CD14-positive monocyte (primary cell): ENCODE data around the gene UTS2B. TPM values are rescaled to one million over a fixed set of nuclear protein-coding genes. Genes with fewer than 3 reads are reported as not detected.

Source experiments
- DNase-seq, 3 donors: peaks; one replicate each; pipeline ENCODE4 v3.0.0-alpha.2; 2011 to 2022
- H2AFZ ChIP-seq: 2 replicates; pipeline ENCODE4 v1.6.0; 2012; ENCODE audit warnings: mild to moderate bottlenecking, low read depth, low read length, inconsistent platforms; ENCODE audit not compliant: insufficient read depth, poor library complexity, severe bottlenecking
- H3K27ac ChIP-seq, 2 donors: 1 replicate in 1 of 2; 2 replicates in 1 of 2; pipeline ENCODE4 v1.5.1; 2012 to 2013; ENCODE audit warnings: low read length in 2 of 2, control low read depth in 1 of 2, inconsistent platforms in 1 of 2, low read depth in 1 of 2, mild to moderate bottlenecking in 1 of 2
- H3K27me3 ChIP-seq, 2 donors: one replicate each; pipeline versions ENCODE4 v1.6.0 to v1.6.1; 2011 to 2013; ENCODE audit warnings: low read length in 2 of 2; ENCODE audit not compliant: control insufficient read depth in 2 of 2, insufficient read depth in 2 of 2
- H3K36me3 ChIP-seq, 2 donors: replicated peaks in 1 of 2; 1 replicate in 1 of 2; 2 replicates in 1 of 2; pipeline versions ENCODE4 v1.5.1 to v1.6.1; 2012 to 2013; ENCODE audit warnings: low read length in 2 of 2, control low read depth in 1 of 2, inconsistent platforms in 1 of 2, mild to moderate bottlenecking in 1 of 2; ENCODE audit not compliant: insufficient read depth in 2 of 2, control insufficient read depth in 1 of 2
- H3K4me1 ChIP-seq, 2 donors: 1 replicate in 1 of 2; 2 replicates in 1 of 2; pipeline versions ENCODE4 v1.5.1 to v1.6.1; 2012 to 2013; ENCODE audit warnings: low read length in 2 of 2, control low read depth in 1 of 2, inconsistent platforms in 1 of 2, mild to moderate bottlenecking in 1 of 2, moderate library complexity in 1 of 2; ENCODE audit not compliant: insufficient read depth in 2 of 2, control insufficient read depth in 1 of 2
- H3K4me2 ChIP-seq: replicated peaks from 2 replicates; pipeline ENCODE3; 2012; ENCODE audit warnings: low read length, moderate library complexity, mild to moderate bottlenecking; ENCODE audit not compliant: poor library complexity, severe bottlenecking; ENCODE audit errors: extremely low read depth
- H3K4me3 ChIP-seq, 3 experiments: fragments of 200-600 bp in 1 of 3; sonication (generic) in 1 of 3; replicated peaks in 1 of 3; 1 replicate in 2 of 3; 2 replicates in 1 of 3; pipeline ENCODE4 v1.5.1; 2011 to 2013; ENCODE audit warnings: low read length in 3 of 3, mild to moderate bottlenecking in 3 of 3, control low read depth in 2 of 3, low read depth in 2 of 3, inconsistent platforms in 1 of 3, moderate library complexity in 1 of 3
- H3K79me2 ChIP-seq: 2 replicates; pipeline ENCODE4 v1.6.0; 2012; ENCODE audit warnings: mild to moderate bottlenecking, control low read depth, inconsistent platforms, low read length, moderate library complexity; ENCODE audit not compliant: insufficient read depth
- H3K9ac ChIP-seq: 2 replicates; pipeline ENCODE4 v1.6.0; 2017; ENCODE audit warnings: low read length, mild to moderate bottlenecking; ENCODE audit not compliant: insufficient read depth, poor library complexity, severe bottlenecking
- H3K9me3 ChIP-seq, 2 donors: replicated peaks in 1 of 2; 1 replicate in 1 of 2; 2 replicates in 1 of 2; pipeline versions ENCODE4 v1.5.1 to v1.6.1; 2012 to 2013; ENCODE audit warnings: low read length in 2 of 2, control low read depth in 1 of 2; ENCODE audit not compliant: control insufficient read depth in 1 of 2, insufficient read depth in 1 of 2
- H4K20me1 ChIP-seq: 2 replicates; pipeline ENCODE4 v1.6.0; 2012; ENCODE audit warnings: mild to moderate bottlenecking, low read length, control low read depth, moderate library complexity; ENCODE audit not compliant: insufficient read depth
- H3K27ac Mint-ChIP-seq, 7 donors: one replicate each; pipeline ENCODE4 v1.8.0; 2020; ENCODE audit warnings: mild to moderate bottlenecking in 7 of 7, mixed read lengths in 7 of 7, moderate library complexity in 6 of 7, inconsistent platforms in 2 of 7
- H3K27me3 Mint-ChIP-seq, 3 donors: one replicate each; pipeline ENCODE4 v1.8.0; 2021 to 2022; ENCODE audit warnings: low read depth in 3 of 3, mild to moderate bottlenecking in 3 of 3, mixed read lengths in 3 of 3, moderate library complexity in 3 of 3, inconsistent platforms in 1 of 3
- H3K36me3 Mint-ChIP-seq, 2 donors: one replicate each; pipeline ENCODE4 v1.8.0; 2020; ENCODE audit warnings: mixed read lengths in 2 of 2, inconsistent platforms in 1 of 2, mild to moderate bottlenecking in 1 of 2
- H3K4me1 Mint-ChIP-seq: one replicate; pipeline ENCODE4 v1.8.0; 2020; ENCODE audit warnings: mild to moderate bottlenecking, mixed read lengths
- H3K4me3 Mint-ChIP-seq, 2 donors: one replicate each; pipeline ENCODE4 v1.8.0; 2020; ENCODE audit warnings: mild to moderate bottlenecking in 2 of 2, mixed read lengths in 2 of 2, moderate library complexity in 1 of 2
- H3K9me3 Mint-ChIP-seq, 7 donors: one replicate each; pipeline ENCODE4 v1.8.0; 2020 to 2022; ENCODE audit warnings: mixed read lengths in 7 of 7, mild to moderate bottlenecking in 6 of 7, moderate library complexity in 6 of 7, inconsistent platforms in 2 of 7
- CTCF ChIP-seq: fragments of 200-600 bp; IDR thresholded peaks from one replicate; pipeline ENCODE4 v1.8.0; 2022; ENCODE audit warnings: antibody characterized with exemption, mild to moderate bottlenecking
- WGBS: methylation state at CpG from one replicate; pipeline ENCODE4 v1.1.5; 2013; ENCODE audit warnings: missing lambda C conversion rate; ENCODE audit not compliant: insufficient coverage; 5-methylcytosine and 5-hydroxymethylcytosine counted together
- intact Hi-C, 2 donors: fragments of 100-400 bp; cut with micrococcal nuclease; formaldehyde crosslinking; loops; one replicate each; pipeline versions ENCODE4 v1.15.0 to v1.15.1; 2023
- polyA plus RNA-seq, 3 donors: library from polyadenylated mRNA; depleted of rRNA in 1 of 3; unstranded in 2 of 3; stranded (reverse) in 1 of 3; fragments of 300-500 nt in 2 of 3; fragments of >200 nt in 1 of 3; fragmentation: Illumina TruSeq in 2 of 3; gene quantifications; 1 replicate in 2 of 3; 2 replicates in 1 of 3; pipeline ENCODE4 v1.2.3, GENCODE V29; 2012 to 2021

The UTS2B gene
- polyA plus RNA-seq, 3 donors: not detected

GRCh38 chr3:191257286-191257685, 73.0 kb downstream of the UTS2B start:
- H2AFZ ChIP-seq: no peak overlapping the region
- H3K9ac ChIP-seq: no peak overlapping the region
- no peaks in the 10 kb centered on the region for H3K36me3 Mint-ChIP-seq
- H3K9me3 ChIP-seq: no peaks in the 10 kb centered on the region
- H3K27ac ChIP-seq: no peak overlapping the region
- peaks cover 0 to 4% (median 0%) of the 10 kb centered on the region in 7 donors for H3K9me3 Mint-ChIP-seq
- peaks cover 36% of the 10 kb centered on the region for H3K4me1 Mint-ChIP-seq
- WGBS: no CpG with 5 or more reads among the region's 2 CpGs
- no peak overlapping the region for H3K4me3 Mint-ChIP-seq
- intact Hi-C loops: no loop called here
- no peaks in the 10 kb centered on the region for H3K36me3 ChIP-seq
- H4K20me1 ChIP-seq: no peaks in the 10 kb centered on the region
- H3K4me3 ChIP-seq: no peak overlapping the region
- DNase-seq: no peak
- H3K27ac Mint-ChIP-seq: no peak overlapping the region
- H3K4me1 ChIP-seq: peaks cover 24 to 34% of the 10 kb centered on the region in 2 donors
- H3K79me2 ChIP-seq: no peaks in the 10 kb centered on the region
- no peaks in the 10 kb centered on the region for H3K27me3 ChIP-seq
- no peaks in the 10 kb centered on the region for H3K27me3 Mint-ChIP-seq
- no peak overlapping the region for H3K4me2 ChIP-seq
- no peak for TF ChIP-seq CTCF

- no peak for DNase-seq
- H3K4me3 Mint-ChIP-seq: no peak overlapping the region
- intact Hi-C loops: no loop called here
- TF ChIP-seq CTCF: no peak
- Histone ChIP-seq H3K9ac (no peak overlapping the region), H2AFZ (no peak overlapping the region), H3K4me2 (no peak overlapping the region), H3K4me1 (peaks cover 24 to 35% of the 10 kb centered on the region in 2 donors), H3K27me3 (no peaks in the 10 kb centered on the region), H3K27ac (no peak overlapping the region), H4K20me1 (no peaks in the 10 kb centered on the region), H3K79me2 (no peaks in the 10 kb centered on the region), H3K9me3 (no peaks in the 10 kb centered on the region), H3K4me3 (no peak overlapping the region), H3K36me3 (no peaks in the 10 kb centered on the region)
- H3K36me3 Mint-ChIP-seq: no peaks in the 10 kb centered on the region
- no peak overlapping the region for H3K27ac Mint-ChIP-seq
- H3K9me3 Mint-ChIP-seq: no peaks in the 10 kb centered on the region
- peaks cover 36% of the 10 kb centered on the region for H3K4me1 Mint-ChIP-seq
- no peaks in the 10 kb centered on the region for H3K27me3 Mint-ChIP-seq
Measured at GRCh38 chr3:191256405-191256804, 73.9 kb downstream of the UTS2B start.
